ENCODE measurements around the gene EID1. TPM values are rescaled to one million over a fixed set of nuclear protein-coding genes. Genes with fewer than 3 reads are reported as not detected.

The EID1 gene
- total RNA-seq, 1 experiment from 2014 or later = 104 TPM

GRCh38 chr15:48833526-48834239 lies 44.3 kb upstream of the EID1 start:
- CTCF ChIA-PET = no interaction called here
- H3K27ac Mint-ChIP-seq = no peak overlapping the region

GRCh38 chr15:48834756-48835155 lies 43.2 kb upstream of the EID1 start:
- peaks cover 7% of the 10 kb centered on the region for H3K9me3 Mint-ChIP-seq
- ChIA-PET CTCF (interaction anchor here (0.5 kb wide), 1 partner anchor 298 kb away, joined by 3 read pairs; no protein-coding TSS in a partner anchor), POLR2A (interaction anchor here (0.6 kb wide), 1 partner anchor 159 kb away, joined by 3 read pairs; no protein-coding TSS in a partner anchor)
- no peaks in the 10 kb centered on the region for H3K4me1 Mint-ChIP-seq
- H3K4me3 Mint-ChIP-seq = no peak overlapping the region
- H3K36me3 Mint-ChIP-seq = no peaks in the 10 kb centered on the region
- ATAC-seq = no peak
- TF ChIP-seq ATF6 (CRISPR knock-in tag; IDR thresholded peaks at IDR 0.05) (no peak), SOX15 (CRISPR knock-in tag; IDR thresholded peaks at IDR 0.05) (no peak), GTF2I (CRISPR knock-in tag; conservative IDR thresholded peaks at IDR 0.05) (no peak), JUN (CRISPR knock-in tag; IDR thresholded peaks at IDR 0.05) (no peak), ZNF416 (CRISPR knock-in tag; IDR thresholded peaks at IDR 0.05) (no peak)
- no peak overlapping the region for H3K27ac Mint-ChIP-seq
- no peak for DNase-seq (ENCODE audit: low spot score)
- H3K27me3 Mint-ChIP-seq (ENCODE audit: low read depth) = no peaks in the 10 kb centered on the region

More at GRCh38 chr15:48833526-48834239, 44.3 kb upstream of the EID1 start:
- no peaks in the 10 kb centered on the region for H3K36me3 Mint-ChIP-seq
- POLR2A ChIA-PET = no interaction called here
- H3K4me3 Mint-ChIP-seq = no peak overlapping the region
- peaks cover 7% of the 10 kb centered on the region for H3K9me3 Mint-ChIP-seq
- no peak for ATAC-seq
- no peaks in the 10 kb centered on the region for H3K4me1 Mint-ChIP-seq
- no peak for DNase-seq (ENCODE audit: low spot score)
- no peak for TF ChIP-seq E2F5 (CRISPR knock-in tag; IDR thresholded peaks at IDR 0.05)
- no peak for TF ChIP-seq TCF7 (CRISPR knock-in tag; IDR thresholded peaks at IDR 0.05; ENCODE audit: low read depth)
- no peak for TF ChIP-seq ATF6 (CRISPR knock-in tag; IDR thresholded peaks at IDR 0.05)
- TF ChIP-seq MLX (CRISPR knock-in tag; IDR thresholded peaks at IDR 0.05) = no peak
- no peak for TF ChIP-seq FOXK1 (CRISPR knock-in tag; IDR thresholded peaks at IDR 0.05)
- TF ChIP-seq ATF3 (CRISPR knock-in tag; conservative IDR thresholded peaks at IDR 0.05) = no peak
- TF ChIP-seq CREB1 (CRISPR knock-in tag; IDR thresholded peaks at IDR 0.05) = no peak
- H3K27me3 Mint-ChIP-seq (ENCODE audit: low read depth) = no peaks in the 10 kb centered on the region

GRCh38 chr15:48842501-48842900 lies 35.4 kb upstream of the EID1 start:
- no peak for ATAC-seq
- no peak for DNase-seq (ENCODE audit: low spot score)
- H3K9me3 Mint-ChIP-seq = peaks cover 10% of the 10 kb centered on the region
- H3K27ac Mint-ChIP-seq = no peak overlapping the region
- no peaks in the 10 kb centered on the region for H3K4me1 Mint-ChIP-seq
- ChIA-PET CTCF (no interaction called here), POLR2A (no interaction called here)
- no peak overlapping the region for H3K4me3 Mint-ChIP-seq
- H3K27me3 Mint-ChIP-seq (ENCODE audit: low read depth) = no peaks in the 10 kb centered on the region
- H3K36me3 Mint-ChIP-seq = no peaks in the 10 kb centered on the region
- no peak for TF ChIP-seq SMAD3 (CRISPR knock-in tag; IDR thresholded peaks at IDR 0.05; ENCODE audit: borderline replicate concordance)
- no peak for TF ChIP-seq MYBL2 (CRISPR knock-in tag; IDR thresholded peaks at IDR 0.05)
- TF ChIP-seq E2F1 (CRISPR knock-in tag; IDR thresholded peaks at IDR 0.05) = no peak
- TF ChIP-seq JUN (CRISPR knock-in tag; IDR thresholded peaks at IDR 0.05) = no peak
- TF ChIP-seq NFATC4 (CRISPR knock-in tag; IDR thresholded peaks at IDR 0.05) = no peak
- TF ChIP-seq ZNF423 (CRISPR knock-in tag; IDR thresholded peaks at IDR 0.05) = no peak
- no peak for TF ChIP-seq ZNF263 (CRISPR knock-in tag; IDR thresholded peaks at IDR 0.05; ENCODE audit: low read depth)
- no peak for TF ChIP-seq MAX (CRISPR knock-in tag; IDR thresholded peaks at IDR 0.05)
- no peak for TF ChIP-seq FOXP4 (CRISPR knock-in tag; IDR thresholded peaks at IDR 0.05)
- TF ChIP-seq SMAD4 (CRISPR knock-in tag; IDR thresholded peaks at IDR 0.05) = no peak
- TF ChIP-seq CREM (CRISPR knock-in tag; IDR thresholded peaks at IDR 0.05) = no peak
- no peak for TF ChIP-seq ZNF121 (CRISPR knock-in tag; IDR thresholded peaks at IDR 0.05)
- TF ChIP-seq EMX1 (CRISPR knock-in tag; IDR thresholded peaks at IDR 0.05) = no peak
- no peak for TF ChIP-seq CREB1 (CRISPR knock-in tag; IDR thresholded peaks at IDR 0.05)

Measured in WTC11 (cell line).